Heart left ventricle (tissue), 16 donors: ENCODE data around the gene TAF1B. TPM values are rescaled to one million over a fixed set of nuclear protein-coding genes. Genes with fewer than 3 reads are reported as not detected.

ENCODE experiments used
- ATAC-seq, 4 donors: fragments of 200-7000 bp; cut with Tn5 transposase; one replicate each; pipeline ENCODE4 v1.9.1; 2020 to 2022; ENCODE audit warnings: moderate library complexity in 4 of 4, mild to moderate bottlenecking in 3 of 4, moderate number of reproducible peaks in 1 of 4
- DNase-seq, 5 donors: peaks; one replicate each; pipeline ENCODE4 v3.0.0-alpha.2; 2020
- H3K27ac ChIP-seq, 12 donors: fragments of 200-600 bp; sonication (generic) in 4 of 12; one replicate each; pipeline versions ENCODE4 v1.5.0 to v1.8.0; 2016 to 2022; ENCODE audit warnings: mild to moderate bottlenecking in 2 of 12
- H3K27me3 ChIP-seq, 9 donors: fragments of 200-600 bp; sonication (generic) in 2 of 9; one replicate each; pipeline versions ENCODE4 v1.5.1 to v1.8.0; 2016 to 2022; ENCODE audit warnings: mild to moderate bottlenecking in 3 of 9
- H3K36me3 ChIP-seq, 9 donors: fragments of 200-600 bp; sonication (generic) in 2 of 9; one replicate each; pipeline versions ENCODE4 v1.5.0 to v1.8.0; 2018 to 2022; ENCODE audit warnings: mild to moderate bottlenecking in 2 of 9
- H3K4me1 ChIP-seq, 12 donors: fragments of 200-600 bp; sonication (generic) in 4 of 12; one replicate each; pipeline versions ENCODE4 v1.5.0 to v1.8.0; 2016 to 2022; ENCODE audit warnings: mild to moderate bottlenecking in 3 of 12
- H3K4me3 ChIP-seq, 12 donors: fragments of 200-600 bp; sonication (generic) in 4 of 12; one replicate each; pipeline versions ENCODE4 v1.5.0 to v1.8.0; 2017 to 2022; ENCODE audit warnings: mild to moderate bottlenecking in 9 of 12, moderate library complexity in 4 of 12
- H3K9me3 ChIP-seq, 12 donors: fragments of 200-600 bp; sonication (generic) in 4 of 12; one replicate each; pipeline versions ENCODE4 v1.5.0 to v1.8.0; 2016 to 2022; ENCODE audit warnings: mild to moderate bottlenecking in 1 of 12
- POLR2A ChIP-seq, 2 donors: fragments of 450-650 bp; IDR thresholded peaks; one replicate each; pipeline ENCODE4 v1.6.1; 2017; ENCODE audit warnings: antibody characterized with exemption in 2 of 2, mild to moderate bottlenecking in 2 of 2, moderate library complexity in 2 of 2
- WGBS, 4 donors: extraction: QIAGEN DNeasy Blood & Tissue Kit in 2 of 4; methylation state at CpG; one replicate each; pipeline versions ENCODE4 v1.1.5 to v1.1.7; 2013 to 2018; 5-methylcytosine and 5-hydroxymethylcytosine counted together
- intact Hi-C, 10 donors: fragments of 100-400 bp; cut with DNase I; formaldehyde crosslinking; loops; one replicate each; pipeline versions ENCODE4 v1.11.1 to v1.14.2; 2022
- polyA plus RNA-seq, 2 donors: library from polyadenylated mRNA; stranded (reverse); fragments of 200-250 nt; gene quantifications; one replicate each; pipeline ENCODE4 v1.2.3, GENCODE V29; 2013
- total RNA-seq, 9 donors: library from RNA; depleted of rRNA in 2 of 9; stranded (reverse); fragments of >200 nt in 2 of 9; fragmentation: NEBNext Ultra II Directional in 3 of 9; extraction: Animal tissue kit (Norgen Biotek cat#: 25700) in 3 of 9; gene quantifications; one replicate each; pipeline versions ENCODE4 v1.1.0 to v1.2.4, GENCODE V29; 2016 to 2023
- TF ChIP-seq, protein P1 (sequence below), 12 donors: fragments of 200-600 bp; sonication (generic) in 4 of 12; IDR thresholded peaks; one replicate each; pipeline versions ENCODE4 v1.5.0 to v1.8.0; 2018 to 2022; ENCODE audit warnings: antibody characterized with exemption in 12 of 12, mild to moderate bottlenecking in 5 of 12
- donor health status: ischemic (EF 13 %, LVEDD 7.1; RV severe dilation, severe dysfunction).
- donor health status: healthy with polysubstance abuse.
- donor health status: DM: no; HTN: yes; CAD: no.
- donor health status: DM: no; HTN: no; CAD: no.
- donor health status: ischemic (EF 25% LVEDD 6.9; RV normal size, moderate dysfunction).
- donor health status: ischemic (EF 25% LVEDD 5.7; RV mildly dilated, moderate dysfunction).
- donor health status: healthy.
- donor health status: DM: yes; HTN: yes; CAD: no.
- donor health status: ischemic (EF 35%, LVEDD 5.7; RV mildly dilated, moderate dysfunction).
- donor health status: nonischemic (EF 11% LVEDD 7.7; RV severe dilation, severe dysfunction).
- donor health status: DM: yes; HTN: yes; CAD: no.
- donor health status: PGD.
- donor health status: ischemic (EF 29% LVEDD 5.4; RV normal size, mild dysfunction).
- donor health status: nonischemic (EF 23%, LVEDD 6.1; RV moderate dilation, normal function).

TAF1B gene
- total and polyA plus RNA-seq, 11 donors = 1.1 to 13.9 (median 4.7) TPM

DNA sequence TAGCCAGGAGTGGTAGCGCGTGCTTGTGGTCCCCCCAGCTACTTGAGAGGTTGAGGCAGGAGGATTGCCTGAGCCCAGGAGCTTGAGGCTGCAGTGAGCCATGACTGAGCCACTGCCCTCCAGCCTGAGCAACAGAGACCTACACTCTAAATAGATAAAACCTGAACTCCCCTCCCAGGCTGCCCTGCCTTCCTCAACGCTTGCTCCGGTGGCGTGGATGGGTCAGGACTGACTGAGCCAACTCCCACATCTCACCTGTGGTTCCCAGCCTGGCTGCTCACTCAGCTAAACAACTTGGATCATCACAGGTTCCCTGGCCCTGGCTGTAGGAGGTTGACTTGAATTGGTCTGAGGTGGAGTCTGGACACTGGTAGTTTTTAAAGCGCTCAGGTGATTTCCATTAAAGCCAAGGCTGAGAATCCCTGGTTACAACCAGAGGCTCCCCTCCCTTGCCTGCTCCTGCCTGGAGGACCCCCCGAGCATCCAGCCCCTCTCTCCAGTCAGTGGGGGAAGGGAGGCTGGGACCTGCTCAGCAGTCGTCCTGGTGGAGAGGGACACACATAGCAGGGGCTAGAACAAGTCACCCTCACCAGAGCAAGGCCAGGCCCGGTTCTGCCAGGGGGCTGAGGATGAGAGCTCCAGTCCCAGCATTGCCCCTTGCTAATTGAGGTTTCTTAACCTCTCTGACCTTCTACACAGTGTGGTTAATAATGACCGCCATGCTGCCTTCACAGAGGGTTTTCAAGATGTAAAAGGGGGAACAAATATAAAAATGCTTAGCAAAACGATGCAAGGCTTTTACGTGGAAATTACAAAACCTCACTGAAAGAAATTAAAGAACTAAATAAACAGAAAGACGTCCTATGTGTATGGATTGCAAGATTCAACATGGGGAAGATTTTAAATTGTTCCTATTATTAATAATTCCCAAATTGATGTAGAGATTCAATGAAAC lies 46.9 kb upstream of the TAF1B start:
- DNase-seq = peak in 3 of 5 donors; percentile 12 to 18 (median 15)
- intact Hi-C loops = no loop called here

DNA sequence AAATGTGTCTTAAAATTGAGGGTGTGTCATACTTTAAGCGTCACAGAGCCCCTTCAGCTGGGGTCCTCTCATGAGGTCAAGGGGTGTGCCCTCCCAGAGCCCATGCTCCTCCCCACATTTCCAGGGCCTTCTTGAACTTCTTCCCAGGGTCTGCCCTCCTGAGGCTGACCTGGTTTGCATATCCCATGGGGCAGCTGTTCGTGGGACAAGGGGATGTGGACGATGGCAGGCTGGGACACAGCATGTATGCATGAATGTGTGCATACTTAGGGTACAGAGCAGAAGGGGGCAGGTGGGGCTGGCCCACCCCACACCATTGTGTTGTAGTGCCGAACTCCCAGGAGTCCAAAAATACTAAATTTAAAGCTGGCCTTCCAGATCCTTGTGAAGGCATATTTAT lies 46.2 kb upstream of the TAF1B start:
- Histone ChIP-seq H3K9me3 (no peaks in the 10 kb centered on the region), H3K4me1 (peaks cover 0 to 60% (median 33%) of the 10 kb centered on the region in 12 donors), H3K27me3 (no peaks in the 10 kb centered on the region), H3K36me3 (no peaks in the 10 kb centered on the region), H3K4me3 (no peak overlapping the region), H3K27ac (no peak overlapping the region)
- 70 to 89% (median 75%) methylated on average over 2 to 4 of the region's 4 CpGs for WGBS, 4 donors
- intact Hi-C loops = no loop called here
- ATAC-seq (no peak), DNase-seq (peak in 3 of 5 donors; percentile 11 to 14 (median 11))
- TF ChIP-seq, protein P1, sequence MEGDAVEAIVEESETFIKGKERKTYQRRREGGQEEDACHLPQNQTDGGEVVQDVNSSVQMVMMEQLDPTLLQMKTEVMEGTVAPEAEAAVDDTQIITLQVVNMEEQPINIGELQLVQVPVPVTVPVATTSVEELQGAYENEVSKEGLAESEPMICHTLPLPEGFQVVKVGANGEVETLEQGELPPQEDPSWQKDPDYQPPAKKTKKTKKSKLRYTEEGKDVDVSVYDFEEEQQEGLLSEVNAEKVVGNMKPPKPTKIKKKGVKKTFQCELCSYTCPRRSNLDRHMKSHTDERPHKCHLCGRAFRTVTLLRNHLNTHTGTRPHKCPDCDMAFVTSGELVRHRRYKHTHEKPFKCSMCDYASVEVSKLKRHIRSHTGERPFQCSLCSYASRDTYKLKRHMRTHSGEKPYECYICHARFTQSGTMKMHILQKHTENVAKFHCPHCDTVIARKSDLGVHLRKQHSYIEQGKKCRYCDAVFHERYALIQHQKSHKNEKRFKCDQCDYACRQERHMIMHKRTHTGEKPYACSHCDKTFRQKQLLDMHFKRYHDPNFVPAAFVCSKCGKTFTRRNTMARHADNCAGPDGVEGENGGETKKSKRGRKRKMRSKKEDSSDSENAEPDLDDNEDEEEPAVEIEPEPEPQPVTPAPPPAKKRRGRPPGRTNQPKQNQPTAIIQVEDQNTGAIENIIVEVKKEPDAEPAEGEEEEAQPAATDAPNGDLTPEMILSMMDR (IDR thresholded peaks at IDR 0.05) = no peak
- no peak for TF ChIP-seq POLR2A (IDR thresholded peaks at IDR 0.05)

More for the DNA sequence above, 46.9 kb upstream of the TAF1B start:
- H3K36me3 ChIP-seq = no peaks in the 10 kb centered on the region
- H3K27me3 ChIP-seq = no peaks in the 10 kb centered on the region
- no peak overlapping the region for H3K27ac ChIP-seq
- WGBS, 4 donors = 79 to 92% (median 79%) methylated on average over 12 to 13 of the region's 13 CpGs
- TF ChIP-seq, protein P1 (IDR thresholded peaks at IDR 0.05) = no peak
- no peak for TF ChIP-seq POLR2A (IDR thresholded peaks at IDR 0.05)
- H3K4me1 ChIP-seq = peaks cover 0 to 56% (median 33%) of the 10 kb centered on the region in 12 donors
- no peak overlapping the region for H3K4me3 ChIP-seq
- ATAC-seq = no peak
- no peaks in the 10 kb centered on the region for H3K9me3 ChIP-seq

DNA sequence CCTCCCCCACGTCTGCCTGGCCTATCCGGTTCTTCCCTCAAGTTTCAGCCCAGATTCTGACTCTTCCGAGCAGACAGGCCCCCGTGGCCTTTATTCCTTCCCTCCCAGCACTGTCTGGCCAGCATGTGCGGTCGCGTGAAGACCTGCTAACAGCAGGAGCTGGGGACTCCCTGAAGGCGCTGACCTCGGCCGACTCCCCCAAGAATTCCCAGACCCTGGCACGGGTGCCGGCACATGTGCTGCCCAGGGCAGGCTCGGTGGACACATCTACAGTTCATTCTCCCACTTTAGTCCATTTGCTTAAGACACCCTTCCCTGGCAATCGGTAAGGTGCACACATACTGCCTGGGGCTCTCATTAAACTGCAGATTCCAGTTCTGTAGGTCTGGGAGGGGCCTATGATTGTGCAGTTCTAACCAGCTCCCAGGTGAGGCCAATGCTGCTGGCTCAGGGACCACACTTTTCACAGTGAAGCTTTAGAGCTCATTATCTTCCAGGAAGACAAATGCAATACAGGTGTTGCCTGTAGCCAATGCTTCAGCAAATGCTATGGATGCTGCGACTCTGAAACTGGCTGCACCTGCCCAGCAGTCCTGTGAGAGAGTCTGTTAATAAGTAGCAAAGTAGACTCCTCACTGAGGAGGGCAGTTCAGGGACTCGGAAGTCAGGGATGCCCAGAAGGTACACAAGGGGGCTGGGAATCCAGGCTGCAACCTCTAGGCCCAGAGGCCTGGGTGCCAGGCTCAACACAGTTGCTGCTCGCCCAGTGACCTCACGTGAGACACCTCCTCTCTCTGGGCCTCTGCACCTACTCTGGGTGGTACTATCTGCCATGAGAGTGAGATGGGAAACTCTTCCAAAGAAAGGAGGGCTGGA lies 45.4 kb upstream of the TAF1B start:
- no peaks in the 10 kb centered on the region for H3K36me3 ChIP-seq
- intact Hi-C loops = loop anchor here in 1 of 10 donors (2.0 kb wide), 1 partner anchor 27 kb away; no protein-coding TSS in a partner anchor

More for the DNA sequence above, 45.4 kb upstream of the TAF1B start:
- Histone ChIP-seq H3K27me3 (no peaks in the 10 kb centered on the region), H3K9me3 (no peaks in the 10 kb centered on the region), H3K27ac (no peak overlapping the region), H3K4me1 (peaks cover 0 to 58% (median 26%) of the 10 kb centered on the region in 12 donors), H3K4me3 (no peak overlapping the region)
- ATAC-seq (no peak), DNase-seq (peak in 2 of 5 donors; percentile 23 to 24)
- TF ChIP-seq, protein P1 (IDR thresholded peaks at IDR 0.05) = no peak
- no peak for TF ChIP-seq POLR2A (IDR thresholded peaks at IDR 0.05)
- WGBS, 4 donors = 77 to 91% (median 81%) methylated on average over 16 to 18 of the region's 18 CpGs
